WTC11 (cell line): ENCODE results near the gene TNS3. TPM values are rescaled to one million over a fixed set of nuclear protein-coding genes. Genes with fewer than 3 reads are reported as not detected.
A peak's percentile ranks its signal among the peaks of the same experiment; 100 is the strongest.

ENCODE experiments used
- ATAC-seq: fragments of 200-7000 bp; cut with Tn5 transposase; 2 replicates; pipeline ENCODE4 v1.10.0; 2021; ENCODE audit warnings: mild to moderate bottlenecking, moderate library complexity
- CTCF ChIA-PET: fragments of 300-600 bp; sonication (Branson Sonifier 250); formaldehyde crosslinking; loops from one replicate; lab custom pipeline; 2021; ENCODE audit warnings: antibody characterized with exemption; lab: Charles Lee
- POLR2A ChIA-PET: fragments of 350-600 bp; sonication (Branson Sonifier 250); formaldehyde crosslinking; loops from one replicate; lab custom pipeline; 2021; ENCODE audit warnings: antibody characterized with exemption; lab: Charles Lee
- DNase-seq: peaks from one replicate; pipeline ENCODE4 v3.0.0; 2021; ENCODE audit warnings: low spot score
- H3K27ac Mint-ChIP-seq: 2 replicates; pipeline ENCODE4 v1.8.0; 2021; ENCODE audit warnings: mixed read lengths
- H3K27me3 Mint-ChIP-seq: 2 replicates; pipeline ENCODE4 v1.8.0; 2021; ENCODE audit warnings: low read depth, mild to moderate bottlenecking, moderate library complexity, mixed read lengths
- H3K36me3 Mint-ChIP-seq: 2 replicates; pipeline ENCODE4 v1.8.0; 2021; ENCODE audit warnings: mixed read lengths
- H3K4me1 Mint-ChIP-seq: 2 replicates; pipeline ENCODE4 v1.8.0; 2022; ENCODE audit warnings: mixed read lengths
- H3K4me3 Mint-ChIP-seq: 2 replicates; pipeline ENCODE4 v1.8.0; 2021; ENCODE audit warnings: mild to moderate bottlenecking, moderate library complexity, mixed read lengths
- H3K9me3 Mint-ChIP-seq: 2 replicates; pipeline ENCODE4 v1.8.0; 2021; ENCODE audit warnings: mixed read lengths
- ATF6 ChIP-seq: sonication (generic); formaldehyde crosslinking; IDR thresholded peaks from 2 replicates; pipeline ENCODE4 v1.8.1; 2023; ENCODE audit warnings: mild to moderate bottlenecking, missing genetic modification reagents
- CDX4 ChIP-seq: fragments of 250-450 bp; sonication (Bioruptor Pico); IDR thresholded peaks from 2 replicates; pipeline ENCODE4 v1.9.0; 2021; ENCODE audit warnings: moderate library complexity, mild to moderate bottlenecking, inconsistent platforms, borderline replicate concordance
- E2F1 ChIP-seq: sonication (generic); formaldehyde crosslinking; IDR thresholded peaks from 2 replicates; pipeline ENCODE4 v1.8.0; 2022; ENCODE audit warnings: mild to moderate bottlenecking, missing genetic modification reagents
- E2F4 ChIP-seq: sonication (generic); formaldehyde crosslinking; IDR thresholded peaks from 2 replicates; pipeline ENCODE4 v1.8.1; 2022; ENCODE audit warnings: low read depth, mild to moderate bottlenecking, moderate library complexity, missing genetic modification reagents, borderline replicate concordance
- ESRRA ChIP-seq: sonication (generic); formaldehyde crosslinking; IDR thresholded peaks from 2 replicates; pipeline ENCODE4 v1.8.1; 2022; ENCODE audit warnings: mild to moderate bottlenecking, missing genetic modification reagents, borderline replicate concordance
- FOXK1 ChIP-seq: sonication (generic); formaldehyde crosslinking; IDR thresholded peaks from 2 replicates; pipeline ENCODE4 v1.8.0; 2022; ENCODE audit warnings: mild to moderate bottlenecking, moderate library complexity, missing genetic modification reagents
- FOXP1 ChIP-seq: sonication (generic); formaldehyde crosslinking; IDR thresholded peaks from 2 replicates; pipeline ENCODE4 v1.8.0; 2022; ENCODE audit warnings: missing genetic modification reagents, mild to moderate bottlenecking, moderate library complexity, borderline replicate concordance
- GABPB1 ChIP-seq: sonication (generic); formaldehyde crosslinking; IDR thresholded peaks from 2 replicates; pipeline ENCODE4 v1.8.1; 2023; ENCODE audit warnings: mild to moderate bottlenecking, missing genetic modification reagents
- GTF2I ChIP-seq: fragments of 250-450 bp; sonication (Bioruptor Pico); conservative IDR thresholded peaks from 2 replicates; pipeline ENCODE4 v1.4.0; 2021; ENCODE audit warnings: mild to moderate bottlenecking
- MXD4 ChIP-seq: fragments of 250-450 bp; sonication (Bioruptor Pico); IDR thresholded peaks from 2 replicates; pipeline ENCODE4 v1.8.0; 2021; ENCODE audit warnings: mild to moderate bottlenecking, moderate library complexity, borderline replicate concordance
- MYBL2 ChIP-seq: sonication (generic); formaldehyde crosslinking; IDR thresholded peaks from 2 replicates; pipeline ENCODE4 v1.8.1; 2023; ENCODE audit warnings: mild to moderate bottlenecking, moderate library complexity, missing genetic modification reagents
- NFYB ChIP-seq: sonication (generic); formaldehyde crosslinking; conservative IDR thresholded peaks from 2 replicates; pipeline ENCODE4 v1.8.0; 2022; ENCODE audit warnings: low read depth, missing genetic modification reagents
- PREB ChIP-seq: sonication (generic); formaldehyde crosslinking; IDR thresholded peaks from 2 replicates; pipeline ENCODE4 v1.8.1; 2022; ENCODE audit warnings: mild to moderate bottlenecking, missing genetic modification reagents, moderate library complexity, borderline replicate concordance
- SMAD3 ChIP-seq: sonication (generic); formaldehyde crosslinking; IDR thresholded peaks from 2 replicates; pipeline ENCODE4 v1.8.0; 2022; ENCODE audit warnings: missing genetic modification reagents, mild to moderate bottlenecking, borderline replicate concordance
- SP1 ChIP-seq: sonication (generic); formaldehyde crosslinking; conservative IDR thresholded peaks from 2 replicates; pipeline ENCODE4 v1.8.1; 2022; ENCODE audit warnings: missing genetic modification reagents
- TCF7 ChIP-seq: sonication (generic); formaldehyde crosslinking; IDR thresholded peaks from 2 replicates; pipeline ENCODE4 v1.8.0; 2022; ENCODE audit warnings: mild to moderate bottlenecking, low read depth, missing genetic modification reagents, moderate library complexity
- TEAD1 ChIP-seq: sonication (generic); formaldehyde crosslinking; IDR thresholded peaks from 2 replicates; pipeline ENCODE4 v1.8.0; 2022; ENCODE audit warnings: mild to moderate bottlenecking, missing genetic modification reagents
- TEAD4 ChIP-seq: sonication (generic); formaldehyde crosslinking; IDR thresholded peaks from 2 replicates; pipeline ENCODE4 v1.8.0; 2022; ENCODE audit warnings: mild to moderate bottlenecking, missing genetic modification reagents
- ZBTB21 ChIP-seq: sonication (generic); formaldehyde crosslinking; IDR thresholded peaks from 2 replicates; pipeline ENCODE4 v1.8.1; 2023; ENCODE audit warnings: mild to moderate bottlenecking, missing genetic modification reagents, borderline replicate concordance
- ZNF281 ChIP-seq: sonication (generic); formaldehyde crosslinking; IDR thresholded peaks from 2 replicates; pipeline ENCODE4 v1.8.0; 2023; ENCODE audit warnings: mild to moderate bottlenecking, missing genetic modification reagents
- ZNF396 ChIP-seq: fragments of 250-450 bp; sonication (Bioruptor Pico); IDR thresholded peaks from 2 replicates; pipeline ENCODE4 v1.8.0; 2021; ENCODE audit warnings: mild to moderate bottlenecking, moderate library complexity, borderline replicate concordance
- total RNA-seq: library from RNA; stranded (reverse); gene quantifications from 3 replicates; pipeline ENCODE4 v1.2.3, GENCODE V29; 2021
- TF ChIP-seq, protein P1 (sequence below): fragments of 200-600 bp; IDR thresholded peaks from 2 replicates; pipeline ENCODE4 v1.8.0; 2022; ENCODE audit warnings: antibody characterized with exemption
- TF ChIP-seq, protein P2 (sequence below): sonication (generic); formaldehyde crosslinking; conservative IDR thresholded peaks from 2 replicates; pipeline ENCODE4 v1.8.1; 2023; ENCODE audit warnings: mild to moderate bottlenecking, low read depth, missing genetic modification reagents, moderate library complexity

TNS3 gene
- total RNA-seq, 1 experiment from 2014 or later = 37.7 TPM

DNA sequence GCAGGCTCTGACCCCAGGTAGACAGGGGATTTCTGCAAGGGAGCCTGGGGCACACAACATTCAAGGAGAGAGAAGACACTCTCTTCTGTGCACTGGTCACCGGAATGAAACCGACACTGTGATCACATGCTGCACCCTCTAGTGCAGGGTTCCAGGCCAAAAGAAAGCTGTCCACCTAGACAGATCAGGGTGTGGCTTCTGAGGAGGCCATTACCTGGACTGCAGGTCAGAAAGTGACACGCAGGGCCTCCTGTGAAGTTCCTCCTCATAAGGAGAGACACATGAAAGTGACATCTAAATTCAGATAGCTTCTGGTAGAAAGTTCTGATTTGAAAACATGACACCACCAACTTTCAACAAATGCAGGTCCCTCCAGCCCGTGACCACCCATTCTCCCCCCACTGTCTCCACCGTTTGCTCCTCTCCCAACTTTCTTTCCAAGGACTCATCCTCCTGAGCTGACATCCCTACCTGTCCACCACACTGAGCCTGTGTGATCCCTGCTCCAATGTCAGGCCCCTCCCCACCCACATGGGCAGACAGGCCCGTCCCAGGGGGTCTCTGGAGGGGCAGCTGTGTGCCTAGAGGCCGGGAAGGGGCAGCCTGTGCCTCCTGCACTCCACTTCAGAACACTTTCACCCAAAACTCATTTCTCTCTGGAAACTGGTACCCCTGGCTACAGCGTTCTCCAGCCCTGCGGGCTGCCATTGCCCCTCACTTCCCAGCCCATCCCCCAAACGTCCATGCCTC lies 198.0 kb downstream of the TNS3 start (continued):
- TF ChIP-seq ZNF281 (no peak), SMAD3 (CRISPR knock-in tag) (no peak), E2F1 (CRISPR knock-in tag) (no peak), FOXP1 (CRISPR knock-in tag) (no peak), E2F4 (no peak), FOXK1 (CRISPR knock-in tag) (no peak), SP1 (CRISPR knock-in tag) (no peak), ZBTB21 (CRISPR knock-in tag) (no peak), TCF7 (CRISPR knock-in tag) (no peak), GTF2I (CRISPR knock-in tag) (no peak), GABPB1 (CRISPR knock-in tag) (no peak)
- TF ChIP-seq, protein P1, sequence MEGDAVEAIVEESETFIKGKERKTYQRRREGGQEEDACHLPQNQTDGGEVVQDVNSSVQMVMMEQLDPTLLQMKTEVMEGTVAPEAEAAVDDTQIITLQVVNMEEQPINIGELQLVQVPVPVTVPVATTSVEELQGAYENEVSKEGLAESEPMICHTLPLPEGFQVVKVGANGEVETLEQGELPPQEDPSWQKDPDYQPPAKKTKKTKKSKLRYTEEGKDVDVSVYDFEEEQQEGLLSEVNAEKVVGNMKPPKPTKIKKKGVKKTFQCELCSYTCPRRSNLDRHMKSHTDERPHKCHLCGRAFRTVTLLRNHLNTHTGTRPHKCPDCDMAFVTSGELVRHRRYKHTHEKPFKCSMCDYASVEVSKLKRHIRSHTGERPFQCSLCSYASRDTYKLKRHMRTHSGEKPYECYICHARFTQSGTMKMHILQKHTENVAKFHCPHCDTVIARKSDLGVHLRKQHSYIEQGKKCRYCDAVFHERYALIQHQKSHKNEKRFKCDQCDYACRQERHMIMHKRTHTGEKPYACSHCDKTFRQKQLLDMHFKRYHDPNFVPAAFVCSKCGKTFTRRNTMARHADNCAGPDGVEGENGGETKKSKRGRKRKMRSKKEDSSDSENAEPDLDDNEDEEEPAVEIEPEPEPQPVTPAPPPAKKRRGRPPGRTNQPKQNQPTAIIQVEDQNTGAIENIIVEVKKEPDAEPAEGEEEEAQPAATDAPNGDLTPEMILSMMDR = no peak
- TF ChIP-seq, protein P2, sequence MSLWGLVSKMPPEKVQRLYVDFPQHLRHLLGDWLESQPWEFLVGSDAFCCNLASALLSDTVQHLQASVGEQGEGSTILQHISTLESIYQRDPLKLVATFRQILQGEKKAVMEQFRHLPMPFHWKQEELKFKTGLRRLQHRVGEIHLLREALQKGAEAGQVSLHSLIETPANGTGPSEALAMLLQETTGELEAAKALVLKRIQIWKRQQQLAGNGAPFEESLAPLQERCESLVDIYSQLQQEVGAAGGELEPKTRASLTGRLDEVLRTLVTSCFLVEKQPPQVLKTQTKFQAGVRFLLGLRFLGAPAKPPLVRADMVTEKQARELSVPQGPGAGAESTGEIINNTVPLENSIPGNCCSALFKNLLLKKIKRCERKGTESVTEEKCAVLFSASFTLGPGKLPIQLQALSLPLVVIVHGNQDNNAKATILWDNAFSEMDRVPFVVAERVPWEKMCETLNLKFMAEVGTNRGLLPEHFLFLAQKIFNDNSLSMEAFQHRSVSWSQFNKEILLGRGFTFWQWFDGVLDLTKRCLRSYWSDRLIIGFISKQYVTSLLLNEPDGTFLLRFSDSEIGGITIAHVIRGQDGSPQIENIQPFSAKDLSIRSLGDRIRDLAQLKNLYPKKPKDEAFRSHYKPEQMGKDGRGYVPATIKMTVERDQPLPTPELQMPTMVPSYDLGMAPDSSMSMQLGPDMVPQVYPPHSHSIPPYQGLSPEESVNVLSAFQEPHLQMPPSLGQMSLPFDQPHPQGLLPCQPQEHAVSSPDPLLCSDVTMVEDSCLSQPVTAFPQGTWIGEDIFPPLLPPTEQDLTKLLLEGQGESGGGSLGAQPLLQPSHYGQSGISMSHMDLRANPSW (CRISPR knock-in tag) = no peak

DNA sequence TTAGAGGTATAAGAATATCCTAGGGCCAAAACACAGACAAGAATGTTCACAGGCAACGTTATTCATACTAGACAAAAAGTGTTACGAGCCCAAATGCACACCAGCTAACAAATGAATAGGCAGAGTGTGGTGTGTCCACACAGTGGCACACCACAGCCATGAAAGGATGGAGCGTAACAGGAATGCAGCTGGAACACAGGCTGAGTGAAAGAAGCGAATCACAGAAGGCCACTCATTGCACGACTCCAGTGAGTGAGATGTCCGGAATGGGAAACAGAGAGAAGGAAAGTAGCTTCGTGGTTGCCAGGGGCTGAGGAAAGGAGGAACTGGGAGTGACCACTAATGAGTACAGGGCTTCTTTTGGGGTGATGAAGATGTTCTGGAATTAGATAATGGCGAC lies 198.8 kb downstream of the TNS3 start:
- H3K4me1 Mint-ChIP-seq = peaks cover 31% of the 10 kb centered on the region
- DNase-seq = no peak
- ChIA-PET POLR2A (no interaction called here), CTCF (no interaction called here)
- H3K4me3 Mint-ChIP-seq = no peak overlapping the region
- peak overlapping the region; percentile 34 for H3K27ac Mint-ChIP-seq
- no peaks in the 10 kb centered on the region for H3K27me3 Mint-ChIP-seq
- no peaks in the 10 kb centered on the region for H3K9me3 Mint-ChIP-seq
- no peak for ATAC-seq
- no peaks in the 10 kb centered on the region for H3K36me3 Mint-ChIP-seq
- TF ChIP-seq ZNF396 (CRISPR knock-in tag) (no peak), NFYB (CRISPR knock-in tag) (no peak), TEAD1 (CRISPR knock-in tag) (no peak), ATF6 (CRISPR knock-in tag) (no peak), PREB (CRISPR knock-in tag) (no peak), TEAD4 (CRISPR knock-in tag) (no peak), MYBL2 (CRISPR knock-in tag) (no peak), CDX4 (CRISPR knock-in tag) (no peak), MXD4 (CRISPR knock-in tag) (no peak), ESRRA (no peak), ZBTB21 (CRISPR knock-in tag) (no peak)
